Measurements from ENCODE around the gene NUDT3. TPM values are rescaled to one million over a fixed set of nuclear protein-coding genes. Genes with fewer than 3 reads are reported as not detected.

NUDT3 gene
- total RNA-seq, 1 experiment from 2014 or later, result 48.4 TPM

- peak overlapping the region; percentile 100 for H3K4me3 Mint-ChIP-seq (ENCODE audit: low read depth, unreplicated experiment)
- CTCF ChIA-PET, result interaction anchor here (0.6 to 1.7 kb wide), 3 partner anchors 10 to 715 kb away, joined by 3 to 25 read pairs (median 4); no protein-coding TSS in a partner anchor
These were observed 32.6 kb upstream of the NUDT3 start for GRCh38 chr6:34425132-34425497.

GRCh38 chr6:34424200-34425131, 32.0 kb upstream of the NUDT3 start:
- H3K4me1 Mint-ChIP-seq (ENCODE audit: low read depth, unreplicated experiment), result peaks cover 21% of the 10 kb centered on the region
- peaks cover 8% of the 10 kb centered on the region for H3K27me3 Mint-ChIP-seq (ENCODE audit: unreplicated experiment)
- BruUV-seq (replicated peaks), result no TSS peak
- DNase-seq, result no peak
- no peak for TF ChIP-seq CTCF (IDR thresholded peaks at IDR 0.05; ENCODE audit: unreplicated experiment)
- peak overlapping the region; percentile 100 for H3K4me3 Mint-ChIP-seq (ENCODE audit: low read depth, unreplicated experiment)
- no peaks in the 10 kb centered on the region for H3K9me3 Mint-ChIP-seq (ENCODE audit: low read depth, unreplicated experiment)
- CTCF ChIA-PET, result interaction anchor here (0.6 to 0.7 kb wide), 2 partner anchors 55 to 715 kb away, joined by 3 to 4 read pairs; no protein-coding TSS in a partner anchor
- H3K36me3 Mint-ChIP-seq (ENCODE audit: insufficient read depth, unreplicated experiment), result peaks cover 73% of the 10 kb centered on the region
- intact Hi-C loops (cut with micrococcal nuclease; ENCODE audit: unreplicated experiment), result no loop called here
- peak overlapping the region; percentile 100 for H3K27ac Mint-ChIP-seq (ENCODE audit: unreplicated experiment)

More at GRCh38 chr6:34425132-34425497, 32.6 kb upstream of the NUDT3 start:
- intact Hi-C loops (cut with micrococcal nuclease; ENCODE audit: unreplicated experiment), result no loop called here
- no peak for DNase-seq
- Mint-ChIP-seq H3K27ac (ENCODE audit: unreplicated experiment) (peak overlapping the region; percentile 100), H3K9me3 (ENCODE audit: low read depth, unreplicated experiment) (no peaks in the 10 kb centered on the region), H3K27me3 (ENCODE audit: unreplicated experiment) (peaks cover 15% of the 10 kb centered on the region), H3K4me1 (ENCODE audit: low read depth, unreplicated experiment) (peaks cover 21% of the 10 kb centered on the region), H3K36me3 (ENCODE audit: insufficient read depth, unreplicated experiment) (peaks cover 67% of the 10 kb centered on the region)
- TF ChIP-seq CTCF (IDR thresholded peaks at IDR 0.05; ENCODE audit: unreplicated experiment), result no peak
- no TSS peak for BruUV-seq (replicated peaks)

- H3K36me3 Mint-ChIP-seq (ENCODE audit: insufficient read depth, unreplicated experiment), result peaks cover 86% of the 10 kb centered on the region
- DNase-seq, result no peak
- no TSS peak for BruUV-seq (replicated peaks)
- intact Hi-C loops (cut with micrococcal nuclease; ENCODE audit: unreplicated experiment), result no loop called here
- no peak for TF ChIP-seq CTCF (IDR thresholded peaks at IDR 0.05; ENCODE audit: unreplicated experiment)
- H3K9me3 Mint-ChIP-seq (ENCODE audit: low read depth, unreplicated experiment), result no peaks in the 10 kb centered on the region
- H3K27me3 Mint-ChIP-seq (ENCODE audit: unreplicated experiment), result no peaks in the 10 kb centered on the region
- peaks cover 27% of the 10 kb centered on the region for H3K4me1 Mint-ChIP-seq (ENCODE audit: low read depth, unreplicated experiment)
- CTCF ChIA-PET, result interaction anchor here (0.5 to 0.6 kb wide), 2 partner anchors 231 to 260 kb away, joined by 3 read pairs; no protein-coding TSS in a partner anchor
- no peak overlapping the region for H3K27ac Mint-ChIP-seq (ENCODE audit: unreplicated experiment)
- H3K4me3 Mint-ChIP-seq (ENCODE audit: low read depth, unreplicated experiment), result no peak overlapping the region
These were observed 30.8 kb upstream of the NUDT3 start for GRCh38 chr6:34423254-34423653.

DNA sequence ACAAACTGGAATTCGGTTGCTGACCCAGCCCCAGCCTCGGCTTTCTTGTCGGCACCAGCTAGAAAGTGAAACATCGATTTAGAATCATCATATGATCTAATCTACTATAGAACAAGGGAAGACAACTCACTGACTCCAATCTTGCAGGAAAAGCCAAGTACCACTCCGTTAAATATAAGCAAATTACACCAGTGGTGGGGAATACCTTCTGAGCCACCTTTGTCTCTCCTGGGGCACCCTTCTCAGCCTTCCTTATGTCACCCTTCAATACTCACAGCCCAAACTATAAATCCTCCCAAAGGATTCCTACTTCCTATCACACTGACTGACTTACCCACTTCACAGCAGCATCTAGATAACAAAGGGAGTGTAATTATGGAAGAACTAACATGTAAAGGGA, 25.9 kb upstream of the NUDT3 start:
- intact Hi-C loops (cut with micrococcal nuclease; ENCODE audit: unreplicated experiment), result no loop called here
- DNase-seq, result no peak
- TF ChIP-seq CTCF (IDR thresholded peaks at IDR 0.05; ENCODE audit: unreplicated experiment), result no peak
- CTCF ChIA-PET, result interaction anchor here (5.1 kb wide), 1 partner anchor 170 kb away, joined by 107 read pairs; the partner anchor contains the start of gene SMIM29
- peaks cover 91% of the 10 kb centered on the region for H3K36me3 Mint-ChIP-seq (ENCODE audit: insufficient read depth, unreplicated experiment)
- BruUV-seq (replicated peaks), result no TSS peak
- no peaks in the 10 kb centered on the region for H3K9me3 Mint-ChIP-seq (ENCODE audit: low read depth, unreplicated experiment)
- peak overlapping the region; percentile 40 for H3K27ac Mint-ChIP-seq (ENCODE audit: unreplicated experiment)
- H3K4me3 Mint-ChIP-seq (ENCODE audit: low read depth, unreplicated experiment), result no peak overlapping the region
- H3K4me1 Mint-ChIP-seq (ENCODE audit: low read depth, unreplicated experiment), result peaks cover 52% of the 10 kb centered on the region
- no peaks in the 10 kb centered on the region for H3K27me3 Mint-ChIP-seq (ENCODE audit: unreplicated experiment)
